Body of pancreas (tissue), 4 donors: ENCODE results near the gene TCF12. TPM values are rescaled to one million over a fixed set of nuclear protein-coding genes. Genes with fewer than 3 reads are reported as not detected.
A peak's percentile ranks its signal among the peaks of the same experiment; 100 is the strongest.

Source experiments
- ATAC-seq: fragments of 150-250 bp; one replicate; pipeline ENCODE4 v1.9.1; 2016
- DNase-seq, 4 donors: peaks; one replicate each; pipeline ENCODE4 v3.0.0-alpha.2; 2019
- H3K27ac ChIP-seq, 4 donors: fragments of 200-600 bp; sonication (generic); 1 replicate in 3 of 4; 2 replicates in 1 of 4; pipeline versions ENCODE4 v1.5.1 to v1.6.1; 2016 to 2019; ENCODE audit warnings: mild to moderate bottlenecking in 1 of 4, mixed read lengths in 1 of 4, moderate library complexity in 1 of 4
- H3K27me3 ChIP-seq, 2 donors: fragments of 200-600 bp; sonication (generic); one replicate each; pipeline ENCODE4 v1.6.0; 2016; ENCODE audit warnings: mild to moderate bottlenecking in 1 of 2
- H3K36me3 ChIP-seq, 2 donors: fragments of 200-600 bp; sonication (generic); replicated peaks in 1 of 2; 2 replicates each; pipeline ENCODE4 v1.5.1; 2016; ENCODE audit warnings: low read depth in 2 of 2; ENCODE audit not compliant: insufficient read depth in 1 of 2
- H3K4me1 ChIP-seq: fragments of 200-600 bp; sonication (generic); one replicate; pipeline ENCODE4 v1.6.0; 2016
- H3K4me3 ChIP-seq, 2 donors: fragments of 200-600 bp; sonication (generic); 1 replicate in 1 of 2; 2 replicates in 1 of 2; pipeline ENCODE4 v1.5.1; 2016 to 2019
- H3K9me3 ChIP-seq, 3 donors: fragments of 200-600 bp; sonication (generic); 1 replicate in 2 of 3; 2 replicates in 1 of 3; pipeline ENCODE4 v1.5.1; 2016
- CTCF ChIP-seq, 7 experiments: fragments of 450-650 bp in 4 of 7; fragments of 200-600 bp in 3 of 7; sonication (generic) in 3 of 7; IDR thresholded peaks; one replicate each; pipeline ENCODE4 v1.5.1; 2016 to 2019; ENCODE audit warnings: antibody characterized with exemption in 7 of 7
- POLR2A ChIP-seq, 3 donors: fragments of 450-650 bp; IDR thresholded peaks; one replicate each; pipeline ENCODE4 v1.6.1; 2016; ENCODE audit warnings: antibody characterized with exemption in 3 of 3, mild to moderate bottlenecking in 2 of 3
- WGBS, 2 donors: methylation state at CpG; one replicate each; pipeline ENCODE4 v1.1.5; 2017; 5-methylcytosine and 5-hydroxymethylcytosine counted together
- intact Hi-C: fragments of 100-400 bp; cut with DNase I; formaldehyde crosslinking; loops from one replicate; pipeline ENCODE4 v1.15.1; 2023
- total RNA-seq, 2 donors: library from RNA; depleted of rRNA; stranded (reverse); fragments of >200 nt; gene quantifications; one replicate each; pipeline ENCODE4 v1.1.0, GENCODE V29; 2016

TCF12 gene
- total RNA-seq, 2 donors from 2014 or later = 27.2 to 49.4 TPM

GRCh38 chr15:57082054-57082728 is 163.7 kb downstream of the TCF12 start:
- Histone ChIP-seq H3K36me3 (no peaks in the 10 kb centered on the region), H3K27me3 (no peaks in the 10 kb centered on the region), H3K4me3 (no peak overlapping the region), H3K4me1 (peaks cover 16% of the 10 kb centered on the region), H3K27ac (no peak overlapping the region), H3K9me3 (no peaks in the 10 kb centered on the region)
- intact Hi-C loops = no loop called here
- DNase-seq (no peak), ATAC-seq (peak; percentile 52)
- TF ChIP-seq POLR2A (IDR thresholded peaks at IDR 0.05) (no peak), CTCF (IDR thresholded peaks at IDR 0.05) (no peak)
- 31 to 32% methylated on average over 3 of the region's 3 CpGs for WGBS, 2 donors

GRCh38 chr15:57084192-57084591 is 165.7 kb downstream of the TCF12 start:
- Histone ChIP-seq H3K9me3 (no peaks in the 10 kb centered on the region), H3K36me3 (no peaks in the 10 kb centered on the region), H3K27me3 (no peaks in the 10 kb centered on the region), H3K27ac (no peak overlapping the region), H3K4me1 (peaks cover 16% of the 10 kb centered on the region), H3K4me3 (no peak overlapping the region)
- no peak for DNase-seq
- WGBS, 2 donors = 64 to 72% methylated on average over 3 of the region's 3 CpGs
- no peak for ATAC-seq
- TF ChIP-seq POLR2A (IDR thresholded peaks at IDR 0.05) (no peak), CTCF (IDR thresholded peaks at IDR 0.05) (no peak)
- intact Hi-C loops = no loop called here

GRCh38 chr15:57085267-57085666 is 166.8 kb downstream of the TCF12 start:
- H3K9me3 ChIP-seq = no peaks in the 10 kb centered on the region
- no peak for ATAC-seq
- no peaks in the 10 kb centered on the region for H3K27me3 ChIP-seq
- H3K4me1 ChIP-seq = peaks cover 14% of the 10 kb centered on the region
- H3K36me3 ChIP-seq = no peaks in the 10 kb centered on the region
- intact Hi-C loops = no loop called here
- no peak overlapping the region for H3K4me3 ChIP-seq
- no peak for TF ChIP-seq CTCF (IDR thresholded peaks at IDR 0.05)
- 48 to 54% methylated on average over 4 of the region's 4 CpGs for WGBS, 2 donors
- no peak for DNase-seq
- H3K27ac ChIP-seq = no peak overlapping the region

GRCh38 chr15:57086857-57087427 is 168.5 kb downstream of the TCF12 start:
- intact Hi-C loops = no loop called here
- ATAC-seq (no peak), DNase-seq (no peak)
- Histone ChIP-seq H3K36me3 (no peaks in the 10 kb centered on the region), H3K27me3 (no peaks in the 10 kb centered on the region), H3K9me3 (no peaks in the 10 kb centered on the region), H3K4me3 (no peak overlapping the region), H3K27ac (no peak overlapping the region), H3K4me1 (peaks cover 8% of the 10 kb centered on the region)
- 90 to 99% methylated on average over 4 of the region's 4 CpGs for WGBS, 2 donors
- TF ChIP-seq POLR2A (IDR thresholded peaks at IDR 0.05) (no peak), CTCF (IDR thresholded peaks at IDR 0.05) (no peak)
